ENCODE data around the gene R3HDML.
"Not testable (repeated sequence)": the region's sequence is repeated elsewhere in the genome, so short reads cannot be mapped to it uniquely, and the experiment has no call there.

The R3HDML gene, protein sequence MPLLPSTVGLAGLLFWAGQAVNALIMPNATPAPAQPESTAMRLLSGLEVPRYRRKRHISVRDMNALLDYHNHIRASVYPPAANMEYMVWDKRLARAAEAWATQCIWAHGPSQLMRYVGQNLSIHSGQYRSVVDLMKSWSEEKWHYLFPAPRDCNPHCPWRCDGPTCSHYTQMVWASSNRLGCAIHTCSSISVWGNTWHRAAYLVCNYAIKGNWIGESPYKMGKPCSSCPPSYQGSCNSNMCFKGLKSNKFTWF

DNA sequence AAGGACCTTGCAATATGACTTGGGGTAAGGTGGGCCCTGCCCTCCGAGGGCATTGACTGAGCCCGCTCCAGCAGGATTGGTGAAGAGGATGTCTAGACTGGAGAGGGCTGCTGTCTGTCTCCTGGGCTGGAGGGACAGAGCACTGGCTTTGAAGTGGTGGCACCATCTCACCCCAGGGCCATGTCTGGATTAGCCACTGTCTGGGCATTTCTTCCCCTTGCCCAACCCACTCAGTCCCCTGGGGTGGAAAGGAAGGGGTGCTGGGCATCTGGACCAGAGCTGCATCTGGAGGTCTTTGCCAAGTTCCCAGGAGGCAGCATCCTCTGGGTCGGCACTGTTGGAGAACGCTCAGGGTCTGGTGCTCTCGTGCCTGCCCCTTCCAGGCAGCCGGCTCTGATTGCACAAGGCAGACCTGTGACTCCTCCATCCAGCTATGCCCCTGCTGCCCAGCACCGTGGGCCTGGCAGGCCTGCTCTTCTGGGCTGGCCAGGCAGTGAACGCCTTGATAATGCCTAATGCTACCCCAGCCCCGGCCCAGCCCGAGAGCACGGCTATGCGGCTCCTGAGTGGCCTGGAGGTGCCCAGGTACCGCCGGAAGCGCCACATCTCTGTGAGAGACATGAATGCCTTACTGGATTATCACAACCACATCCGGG, at the start of gene R3HDML:
TSS of gene R3HDML (plus strand) at position 319 of the 656 bp plus-strand sequence. CDS start at position 434, 115 bp downstream.
- no peak within 1 kb of the TSS for H3K4me3 ChIP-seq (ENCODE audit: low read depth, low read length)
- TF ChIP-seq, protein P1, sequence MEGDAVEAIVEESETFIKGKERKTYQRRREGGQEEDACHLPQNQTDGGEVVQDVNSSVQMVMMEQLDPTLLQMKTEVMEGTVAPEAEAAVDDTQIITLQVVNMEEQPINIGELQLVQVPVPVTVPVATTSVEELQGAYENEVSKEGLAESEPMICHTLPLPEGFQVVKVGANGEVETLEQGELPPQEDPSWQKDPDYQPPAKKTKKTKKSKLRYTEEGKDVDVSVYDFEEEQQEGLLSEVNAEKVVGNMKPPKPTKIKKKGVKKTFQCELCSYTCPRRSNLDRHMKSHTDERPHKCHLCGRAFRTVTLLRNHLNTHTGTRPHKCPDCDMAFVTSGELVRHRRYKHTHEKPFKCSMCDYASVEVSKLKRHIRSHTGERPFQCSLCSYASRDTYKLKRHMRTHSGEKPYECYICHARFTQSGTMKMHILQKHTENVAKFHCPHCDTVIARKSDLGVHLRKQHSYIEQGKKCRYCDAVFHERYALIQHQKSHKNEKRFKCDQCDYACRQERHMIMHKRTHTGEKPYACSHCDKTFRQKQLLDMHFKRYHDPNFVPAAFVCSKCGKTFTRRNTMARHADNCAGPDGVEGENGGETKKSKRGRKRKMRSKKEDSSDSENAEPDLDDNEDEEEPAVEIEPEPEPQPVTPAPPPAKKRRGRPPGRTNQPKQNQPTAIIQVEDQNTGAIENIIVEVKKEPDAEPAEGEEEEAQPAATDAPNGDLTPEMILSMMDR (conservative IDR thresholded peaks at IDR 0.05; ENCODE audit: low read depth, low read length): no peak
- DNase-seq (ENCODE audit: low read depth): no peak

DNA sequence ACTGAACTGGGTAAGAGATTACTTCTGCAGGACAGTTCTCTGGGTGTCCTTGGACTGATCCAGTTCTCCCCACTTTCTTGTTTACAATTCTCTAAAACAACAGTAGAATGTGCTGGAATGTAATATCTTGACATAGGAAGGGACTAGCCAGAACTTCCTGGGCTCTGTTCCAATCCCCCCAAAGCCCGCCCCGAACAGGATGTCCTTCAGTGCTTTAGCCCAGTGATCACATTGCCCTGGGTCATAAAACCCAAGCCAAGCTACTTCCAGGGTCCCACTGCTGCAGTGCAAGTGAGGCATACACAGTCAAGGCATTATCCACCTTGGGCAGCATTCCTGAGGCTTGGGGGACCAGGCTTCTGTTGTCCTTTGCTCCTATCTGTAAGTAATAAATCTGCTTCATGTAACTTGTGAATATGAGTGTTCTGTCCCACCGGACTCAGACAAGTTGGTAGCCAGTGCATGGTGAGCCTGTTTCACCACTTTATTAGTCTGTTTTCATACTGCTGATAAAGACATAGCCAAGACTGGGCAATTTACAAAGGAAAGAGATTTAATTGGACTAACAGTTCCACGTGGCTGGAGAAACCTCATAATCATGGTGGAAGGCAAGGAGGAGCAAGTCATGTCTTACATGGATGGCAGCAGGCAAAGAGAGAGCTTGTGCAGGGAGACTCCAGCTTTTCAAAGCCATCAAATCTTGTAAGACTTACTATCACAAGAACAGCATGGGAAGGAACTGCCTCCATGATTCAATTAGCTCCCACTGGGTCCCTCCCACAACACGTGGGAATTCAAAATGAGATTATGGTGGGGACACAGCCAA, 49.4 kb upstream of the R3HDML start:
- DNase-seq (ENCODE audit: low read depth): peak; percentile 39
- no peak overlapping the region for H3K4me3 ChIP-seq (ENCODE audit: low read depth, low read length)
- TF ChIP-seq, protein P1 (conservative IDR thresholded peaks at IDR 0.05; ENCODE audit: low read depth, low read length): no peak

DNA sequence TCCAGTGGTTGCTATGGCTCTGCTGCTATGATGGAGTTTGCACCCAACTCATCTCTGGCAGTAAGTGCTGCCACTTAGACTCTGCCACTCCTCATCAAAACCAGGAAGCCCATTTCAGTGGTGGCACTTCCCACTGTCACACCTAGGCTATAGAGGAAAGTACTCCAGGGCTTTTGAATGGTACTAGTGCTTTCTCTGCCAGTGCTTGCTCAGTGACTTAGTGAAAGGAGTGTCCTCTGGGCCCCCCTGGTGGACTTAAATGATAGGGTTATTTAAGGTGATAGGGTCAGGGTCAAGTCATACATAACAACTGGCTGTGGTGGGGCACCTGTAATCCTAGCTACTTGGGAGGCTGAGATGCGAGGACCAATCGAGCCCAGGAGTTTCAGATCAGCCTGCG, 48.6 kb upstream of the R3HDML start:
- H3K4me3 ChIP-seq (ENCODE audit: low read depth, low read length): no peak overlapping the region
- TF ChIP-seq, protein P1 (conservative IDR thresholded peaks at IDR 0.05; ENCODE audit: low read depth, low read length): no peak
- DNase-seq (ENCODE audit: low read depth): no peak

DNA sequence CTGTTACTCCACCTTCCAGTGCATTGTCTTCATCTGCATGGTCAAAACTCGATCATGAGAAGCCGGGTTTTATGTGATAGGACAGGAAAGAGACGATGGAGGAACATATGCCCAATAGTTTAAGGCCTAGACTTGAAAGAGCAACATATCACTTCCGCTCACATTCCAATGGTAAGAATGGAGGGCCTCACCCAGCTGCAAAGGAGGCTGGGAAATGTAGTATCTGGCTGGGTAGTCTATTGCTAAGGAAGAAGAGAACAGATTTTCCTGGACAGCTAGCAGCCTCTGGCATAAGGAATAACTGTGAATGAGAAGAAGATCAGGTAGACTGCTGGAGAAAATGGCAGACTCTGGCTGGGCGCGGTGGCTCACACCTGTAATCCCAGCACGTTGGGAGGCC, 45.1 kb upstream of the R3HDML start:
- no peak overlapping the region for H3K4me3 ChIP-seq (ENCODE audit: low read depth, low read length)
- TF ChIP-seq, protein P1 (conservative IDR thresholded peaks at IDR 0.05; ENCODE audit: low read depth, low read length): no peak
- no peak for DNase-seq (ENCODE audit: low read depth)

DNA sequence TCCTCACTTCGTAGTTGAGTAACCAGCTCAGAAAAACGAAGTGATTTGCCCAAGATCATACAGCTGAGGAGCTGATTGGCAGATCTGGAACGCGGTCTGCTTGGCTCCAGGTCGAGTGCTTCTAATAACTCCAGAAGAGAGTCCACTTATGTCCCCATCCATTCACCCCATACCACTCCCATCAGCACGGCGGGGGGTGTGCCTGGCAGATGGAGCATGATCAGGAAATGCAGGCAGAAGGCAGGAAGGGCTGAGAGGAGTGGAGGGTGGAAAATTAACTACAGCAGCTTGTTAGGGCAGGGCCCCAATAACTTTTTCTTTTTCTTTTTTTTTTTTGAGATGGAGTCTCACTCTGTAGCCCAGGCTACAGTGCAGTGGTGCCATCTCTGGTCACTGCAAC, 40.8 kb upstream of the R3HDML start:
- no peak for DNase-seq (ENCODE audit: low read depth)
- no peak overlapping the region for H3K4me3 ChIP-seq (ENCODE audit: low read depth, low read length)
- TF ChIP-seq, protein P1 (conservative IDR thresholded peaks at IDR 0.05; ENCODE audit: low read depth, low read length): no peak

DNA sequence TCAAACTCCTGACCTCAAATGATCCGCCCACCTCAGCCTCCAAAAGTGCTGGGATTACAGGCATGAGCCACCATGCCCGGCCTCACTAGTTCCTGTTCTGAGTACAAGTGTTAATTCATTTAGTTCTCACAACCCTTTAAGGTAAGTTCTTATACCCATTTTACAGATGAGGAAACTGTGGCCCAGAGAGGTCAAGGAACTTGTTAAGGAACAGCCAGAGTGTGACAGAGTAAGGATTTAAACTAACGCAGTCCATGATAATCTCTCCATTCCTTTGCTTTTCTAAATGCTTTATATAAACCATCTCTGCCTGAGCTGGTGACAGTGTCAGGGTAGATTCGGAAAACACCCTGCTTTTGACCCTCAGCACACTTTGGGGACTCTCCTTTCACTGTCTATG, 39.1 kb upstream of the R3HDML start:
- no peak overlapping the region for H3K4me3 ChIP-seq (ENCODE audit: low read depth, low read length)
- TF ChIP-seq, protein P1 (conservative IDR thresholded peaks at IDR 0.05; ENCODE audit: low read depth, low read length): no peak
- no peak for DNase-seq (ENCODE audit: low read depth)

DNA sequence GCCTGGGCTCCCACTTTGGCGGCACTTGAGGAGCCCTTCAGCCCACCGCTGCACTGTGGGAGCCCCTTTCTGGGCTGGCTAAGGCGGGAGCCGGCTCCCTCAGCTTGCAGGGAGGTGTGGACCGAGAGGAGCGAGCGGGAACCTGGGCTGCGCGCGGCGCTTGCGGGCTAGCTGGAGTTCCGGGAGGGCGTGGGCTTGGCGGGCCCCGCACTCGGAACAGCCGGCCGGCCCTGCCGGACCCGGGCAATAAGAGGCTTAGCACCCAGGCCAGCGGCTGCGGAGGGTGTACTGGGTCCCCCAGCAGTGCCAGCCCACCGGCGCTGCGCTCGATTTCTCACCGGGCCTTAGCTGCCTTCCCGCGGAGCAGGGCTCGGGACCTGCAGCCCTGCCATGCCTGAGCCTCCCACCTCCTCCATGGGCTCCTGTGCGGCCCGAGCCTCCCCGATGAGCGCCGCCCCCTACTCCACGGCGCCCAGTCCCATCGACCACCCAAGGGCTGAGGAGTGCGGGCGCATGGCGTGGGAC, 37.8 kb upstream of the R3HDML start:
- H3K4me3 ChIP-seq (ENCODE audit: low read depth, low read length); DNase-seq (ENCODE audit: low read depth): not testable (repeated sequence)

Data from choroid plexus epithelial cell (primary cell).